Anterior cingulate cortex (tissue), 58 donors: ENCODE data around the gene ABO.
A peak's percentile ranks its signal among the peaks of the same experiment; 100 is the strongest.
"Not testable (repeated sequence)": the region's sequence is repeated elsewhere in the genome, so short reads cannot be mapped to it uniquely, and the experiment has no call there.

Source experiments
- DNase-seq, 58 donors: peaks; one replicate each; lab custom pipeline; 2025; lab: John Stamatoyannopoulos, UW

ABO gene

DNA sequence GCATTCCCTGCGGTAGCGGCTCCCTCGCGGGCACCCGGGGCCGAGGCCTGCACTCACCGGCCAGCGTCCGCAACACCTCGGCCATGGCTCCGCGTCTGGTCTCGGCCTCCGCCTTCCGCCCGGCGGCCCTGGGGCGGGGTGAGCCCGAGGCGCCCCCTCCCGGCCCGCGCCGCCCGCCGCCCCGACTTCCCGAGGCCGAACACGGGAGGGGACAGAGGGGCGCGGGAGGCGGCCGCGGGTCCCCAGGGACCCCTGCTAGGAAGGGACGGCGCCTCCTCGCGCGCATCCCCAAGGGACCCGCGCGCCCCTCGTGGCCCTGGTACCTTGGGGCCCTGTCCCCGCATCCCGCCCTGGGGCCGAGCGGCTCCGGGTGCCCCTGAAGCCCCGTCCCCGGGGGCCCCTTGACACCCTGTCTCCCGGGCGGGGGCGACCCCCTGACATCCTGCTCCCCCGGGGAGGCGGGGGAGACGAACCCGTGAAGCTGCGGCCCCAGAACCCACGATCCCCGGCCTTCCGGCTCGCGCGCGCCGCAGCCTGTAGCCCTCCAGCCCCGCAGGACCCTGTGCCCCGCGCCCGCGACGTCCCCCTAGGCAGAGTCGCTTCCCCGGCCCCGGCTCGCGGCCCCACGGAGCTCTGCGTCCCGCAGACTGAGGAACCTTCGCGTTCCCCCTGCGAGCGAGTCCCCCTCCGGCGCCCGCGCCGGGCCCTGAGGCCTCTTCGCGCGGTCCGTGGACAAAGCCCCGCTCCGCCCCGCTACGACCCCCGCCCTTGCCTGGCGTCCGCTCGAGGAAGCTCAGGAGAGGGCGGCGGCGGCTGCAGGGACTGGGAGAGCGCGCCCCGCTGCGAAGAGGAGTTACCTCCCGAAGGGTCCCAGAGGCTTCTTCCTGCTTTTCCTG lies at the start of gene ABO:
ABO (minus strand) TSS at position 97 of the 896 bp plus-strand sequence.
- DNase-seq: no peak

- DNase-seq: no peak
These were observed 49.1 kb upstream of the ABO start for GRCh38 chr9:133323991-133324703.

- no peak for DNase-seq
These were observed 48.2 kb upstream of the ABO start for GRCh38 chr9:133323211-133323610.

DNA sequence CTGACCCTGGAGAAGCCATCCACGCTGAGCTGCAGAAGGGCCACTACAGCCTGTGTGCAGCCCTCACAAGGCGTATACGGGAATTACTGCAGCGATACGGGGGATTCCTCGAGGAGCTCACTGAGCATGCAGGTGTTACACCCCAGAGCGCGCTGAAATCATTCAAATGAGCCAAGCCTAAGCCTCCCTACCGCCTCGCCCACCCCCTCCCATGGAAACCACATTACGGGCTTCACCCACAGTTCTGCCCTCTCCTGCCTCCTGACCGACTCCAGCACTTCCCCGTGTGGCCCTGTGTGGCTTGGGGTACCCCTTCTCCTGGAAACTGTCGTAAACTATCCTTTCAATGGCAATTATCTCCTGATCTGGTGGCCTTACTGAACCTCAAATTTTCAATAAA lies 47.7 kb upstream of the ABO start:
- no peak for DNase-seq

DNA sequence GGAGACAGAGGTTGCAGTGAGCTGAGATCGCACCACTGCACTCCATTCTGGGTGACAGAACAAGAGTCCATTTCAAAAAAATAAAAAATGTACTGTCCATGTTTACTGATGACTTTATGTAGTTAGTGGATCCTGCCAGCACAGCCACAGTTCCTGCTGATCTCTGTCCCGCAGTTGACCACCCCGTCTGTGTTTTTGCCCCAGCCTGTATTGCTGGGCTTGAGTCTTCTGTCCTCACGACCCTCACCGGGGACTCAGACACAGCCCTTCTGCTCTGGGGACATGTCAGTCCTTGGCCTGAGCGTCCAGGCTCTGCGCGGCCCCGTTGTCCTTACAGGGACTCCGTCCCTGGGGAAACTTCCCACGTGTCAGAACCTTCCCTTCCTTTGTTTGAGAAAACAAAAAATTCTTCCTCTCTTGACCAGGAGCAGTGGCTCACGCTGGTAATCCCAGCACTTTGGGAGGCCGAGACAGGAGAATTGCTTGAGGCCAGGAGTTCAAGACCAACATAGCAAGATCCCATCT lies 46.5 kb upstream of the ABO start:
- DNase-seq: no peak

GRCh38 chr9:133320421-133320881 lies 45.5 kb upstream of the ABO start:
- no peak for DNase-seq

- not testable (repeated sequence) for DNase-seq
These were observed 42.5 kb upstream of the ABO start for GRCh38 chr9:133317551-133317950.

DNA sequence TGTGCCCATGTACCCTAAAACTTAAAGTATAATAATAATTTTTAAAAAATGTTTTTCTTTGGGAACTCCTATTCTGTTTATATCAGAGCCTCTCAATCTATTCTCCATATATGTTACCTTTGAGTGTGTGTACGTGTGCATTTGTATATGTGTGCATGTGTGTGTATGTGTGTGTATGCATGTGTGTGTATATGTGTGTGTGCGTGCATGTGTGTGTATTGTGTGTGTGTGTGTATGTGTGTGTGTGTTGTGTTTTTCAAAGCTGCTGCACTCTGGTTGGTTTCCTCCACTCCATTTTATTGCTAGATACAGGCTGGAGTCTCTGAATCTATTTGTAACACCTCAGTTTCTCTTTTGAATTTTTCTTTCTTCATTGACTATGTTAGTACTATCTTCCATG lies 41.0 kb upstream of the ABO start:
- DNase-seq: no peak

GRCh38 chr9:133309608-133310007 lies 34.6 kb upstream of the ABO start:
- DNase-seq: no peak

DNA sequence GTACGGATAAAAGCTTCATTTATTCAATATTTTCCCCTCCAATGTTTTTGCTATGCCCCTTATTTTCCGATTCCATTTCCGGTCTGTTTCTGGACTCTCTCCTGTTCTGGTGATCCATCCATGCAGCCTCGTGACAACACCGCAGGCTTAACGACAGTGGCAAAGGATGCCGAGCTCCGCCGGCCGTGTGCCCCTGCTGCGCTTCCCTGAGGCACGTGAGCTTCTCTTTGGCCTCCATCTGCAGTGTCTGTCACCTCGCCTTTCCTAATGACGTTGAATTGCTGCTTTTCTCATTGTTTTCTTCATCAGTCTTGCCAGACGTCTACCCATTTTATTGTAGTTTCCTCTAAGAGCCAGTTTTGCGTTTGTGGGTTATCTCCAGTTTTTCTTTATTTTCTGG lies 32.3 kb upstream of the ABO start:
- DNase-seq: no peak

DNA sequence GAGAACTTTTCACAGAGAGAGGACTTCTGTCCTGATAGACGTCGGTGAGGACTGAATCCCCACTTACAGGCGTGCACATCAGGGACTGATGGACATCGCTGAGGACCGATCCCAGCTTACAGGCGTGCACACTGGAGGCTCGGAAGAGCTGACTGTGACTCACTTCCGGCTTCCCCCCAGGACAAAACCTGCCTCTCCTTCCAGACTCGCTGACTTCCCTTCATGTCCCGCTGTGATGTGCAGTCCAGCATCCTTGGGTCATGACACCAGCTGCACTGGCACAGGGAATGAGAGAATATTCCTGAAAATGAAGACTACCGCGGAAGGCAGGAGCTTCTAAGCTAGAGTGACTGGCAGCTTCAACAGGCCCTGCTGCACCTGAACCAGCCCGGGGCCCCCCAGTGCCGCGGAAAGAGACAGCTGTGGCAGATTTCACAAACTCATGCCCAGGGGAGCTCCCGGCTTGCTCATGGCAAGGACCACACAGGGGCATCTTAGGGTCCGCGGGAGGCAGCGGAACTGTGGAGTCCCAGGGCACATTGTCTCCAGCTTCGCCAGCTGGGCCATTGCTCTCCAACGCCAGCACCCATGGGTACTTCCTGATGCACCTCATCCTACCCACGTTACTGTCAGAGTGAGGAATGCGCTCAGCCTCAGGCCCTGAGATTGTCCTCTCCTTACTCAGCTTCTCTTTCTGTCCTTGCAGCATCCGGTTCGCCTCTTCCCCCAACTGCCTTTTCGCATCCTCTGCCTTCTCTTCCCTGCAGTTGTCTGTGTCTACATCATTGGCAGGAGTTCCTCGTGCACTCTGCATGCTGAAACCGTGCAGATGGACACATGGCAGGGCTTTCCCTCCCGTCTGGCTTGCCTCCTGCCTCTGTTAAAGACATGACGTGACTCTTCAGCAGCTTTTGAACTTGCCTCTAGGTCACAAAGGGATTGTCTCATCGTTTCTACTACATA lies 31.5 kb upstream of the ABO start:
- peak in 3 of 58 donors; percentile 11 to 19 (median 13) for DNase-seq

- no peak for DNase-seq
These were observed 30.7 kb upstream of the ABO start for GRCh38 chr9:133305731-133306130.

GRCh38 chr9:133304477-133305377 lies 29.7 kb upstream of the ABO start:
- DNase-seq: no peak

DNA sequence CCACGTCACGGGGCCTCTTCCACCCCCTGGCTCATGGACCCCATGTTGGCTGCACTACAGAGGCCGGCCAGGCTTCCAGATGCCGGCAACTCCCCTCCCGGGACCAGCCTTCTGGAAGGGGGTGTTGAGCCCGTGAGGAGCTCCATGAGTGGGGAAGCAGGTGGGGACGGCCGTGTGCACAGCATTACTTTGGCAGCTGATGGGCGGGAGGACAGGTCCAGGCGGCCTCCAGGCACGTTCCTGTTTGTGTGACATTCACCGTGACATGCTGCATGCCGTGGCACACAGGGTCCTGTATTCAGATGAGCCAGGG lies 29.1 kb upstream of the ABO start:
- DNase-seq: no peak

GRCh38 chr9:133303266-133304157 lies 28.5 kb upstream of the ABO start:
- DNase-seq: no peak

- no peak for DNase-seq
These were observed 26.5 kb upstream of the ABO start for GRCh38 chr9:133301253-133302230.

DNA sequence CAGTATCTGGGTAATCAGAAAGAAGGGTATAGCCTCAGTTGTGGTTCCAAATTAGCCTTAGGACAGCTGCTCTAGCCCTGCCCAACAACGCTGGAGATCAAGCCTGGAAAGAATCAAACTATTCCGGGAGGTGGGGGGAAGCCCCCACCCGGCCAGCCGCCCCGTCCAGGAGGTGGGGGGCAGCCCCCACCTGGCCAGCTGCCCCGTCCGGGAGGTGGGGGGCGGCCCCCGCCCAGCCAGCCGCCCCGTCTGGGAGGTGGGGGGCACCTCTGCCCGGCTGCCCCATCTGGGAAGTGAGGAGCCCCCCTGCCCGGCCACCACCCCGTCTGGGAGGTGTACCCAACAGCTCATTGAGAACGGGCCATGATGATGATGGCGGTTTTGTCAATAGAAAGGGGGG lies 25.0 kb upstream of the ABO start:
- not testable (repeated sequence) for DNase-seq
